Endothelial cell of umbilical vein (primary cell): Measurements from ENCODE around the gene CKAP5. TPM values are rescaled to one million over a fixed set of nuclear protein-coding genes. Genes with fewer than 3 reads are reported as not detected.

Experiments
- BruUV-seq: library from RNA; stranded (reverse); fragments of 400-500 nt; replicated peaks from 2 replicates; lab custom pipeline; 2021; lab: Mats Ljungman, UMichigan
- CTCF ChIA-PET: fragments of 300-600, 350-600 bp; sonication (Branson Sonifier 250); formaldehyde crosslinking; loops from one replicate; lab custom pipeline; 2021; ENCODE audit warnings: antibody characterized with exemption, inconsistent platforms; lab: Charles Lee
- POLR2A ChIA-PET: fragments of 300-600, 350-600 bp; sonication (Branson Sonifier 250); formaldehyde crosslinking; loops from one replicate; lab custom pipeline; 2021; ENCODE audit warnings: antibody characterized with exemption, inconsistent platforms; lab: Charles Lee
- DNase-seq: peaks from one replicate; pipeline ENCODE4 v3.0.0-alpha.2; 2011; ENCODE audit warnings: low read depth, low spot score
- FAIRE-seq: peaks from 2 replicates; lab custom pipeline; 2011; peaks lifted over from hg19 to GRCh38; lab: Jason Lieb, UNC
- H2AFZ ChIP-seq: 2 replicates; pipeline ENCODE4 v1.6.0; 2012; ENCODE audit warnings: low read depth, low read length, control low read depth, inconsistent platforms
- H3K27ac ChIP-seq: 2 replicates; pipeline ENCODE4 v1.5.1; 2011; ENCODE audit warnings: low read depth, mild to moderate bottlenecking, control low read depth, low read length, moderate library complexity; ENCODE audit not compliant: insufficient read depth
- H3K27me3 ChIP-seq, 2 experiments: 2 replicates each; pipeline versions ENCODE4 v1.6.0 to v1.6.1; 2011; ENCODE audit warnings: low read length in 2 of 2, mixed read lengths in 1 of 2; ENCODE audit not compliant: control insufficient read depth in 2 of 2, insufficient read depth in 2 of 2
- H3K36me3 ChIP-seq, 2 experiments: 2 replicates in 1 of 2; 3 replicates in 1 of 2; pipeline ENCODE4 v1.5.1; 2011; ENCODE audit warnings: low read length in 2 of 2, mild to moderate bottlenecking in 1 of 2, moderate library complexity in 1 of 2; ENCODE audit not compliant: control insufficient read depth in 2 of 2, insufficient read depth in 2 of 2; ENCODE audit errors: extremely low read depth in 1 of 2
- H3K4me1 ChIP-seq: 3 replicates; pipeline ENCODE4 v1.5.1; 2011; ENCODE audit warnings: mild to moderate bottlenecking, low read length; ENCODE audit not compliant: control insufficient read depth, insufficient read depth; ENCODE audit errors: extremely low read depth
- H3K4me2 ChIP-seq: 2 replicates; pipeline ENCODE4 v1.6.1; 2011; ENCODE audit warnings: low read length, control low read depth, mixed read lengths; ENCODE audit not compliant: insufficient read depth
- H3K4me3 ChIP-seq, 3 experiments: fragments of 200-600 bp in 1 of 3; sonication (generic), shearing (Covaris generic) in 1 of 3; replicated peaks in 1 of 3; 2 replicates each; pipeline ENCODE4 v1.5.1; 2011 to 2016; ENCODE audit warnings: control low read depth in 3 of 3, low read length in 3 of 3, mild to moderate bottlenecking in 2 of 3, inconsistent platforms in 1 of 3, low read depth in 1 of 3, moderate library complexity in 1 of 3; ENCODE audit not compliant: insufficient read depth in 1 of 3
- H3K79me2 ChIP-seq: 2 replicates; pipeline ENCODE4 v1.6.0; 2012; ENCODE audit warnings: low read length, inconsistent platforms; ENCODE audit not compliant: control insufficient read depth, insufficient read depth
- H3K9ac ChIP-seq: replicated peaks from 2 replicates; pipeline ENCODE3; 2011; ENCODE audit warnings: low read length, control low read depth; ENCODE audit not compliant: insufficient read depth; ENCODE audit errors: extremely low read depth
- H3K9me1 ChIP-seq: replicated peaks from 3 replicates; pipeline ENCODE4 v1.6.0; 2011; ENCODE audit warnings: mild to moderate bottlenecking, low read length; ENCODE audit not compliant: control insufficient read depth, insufficient read depth; ENCODE audit errors: extremely low read depth
- H3K9me3 ChIP-seq: replicated peaks from 2 replicates; pipeline ENCODE4 v1.5.1; 2012; ENCODE audit warnings: low read length, inconsistent platforms; ENCODE audit not compliant: control insufficient read depth, insufficient read depth
- H4K20me1 ChIP-seq: replicated peaks from 2 replicates; pipeline ENCODE3; 2011; ENCODE audit warnings: mild to moderate bottlenecking, low read length; ENCODE audit not compliant: control insufficient read depth, insufficient read depth; ENCODE audit errors: extremely low read depth
- CTCF ChIP-seq, 2 donors: IDR thresholded peaks; 1 replicate in 1 of 2; 2 replicates in 1 of 2; pipeline ENCODE4 v1.5.1; 2011; ENCODE audit warnings: low read length in 2 of 2, mild to moderate bottlenecking in 2 of 2, moderate library complexity in 2 of 2, control low read depth in 1 of 2, inconsistent platforms in 1 of 2, low read depth in 1 of 2; ENCODE audit not compliant: insufficient read depth in 1 of 2; ENCODE audit errors: extremely low read depth in 1 of 2
- EZH2 ChIP-seq: IDR thresholded peaks from 2 replicates; pipeline ENCODE4 v1.6.1; 2012; ENCODE audit warnings: borderline replicate concordance, low read depth, mild to moderate bottlenecking, moderate library complexity, low read length, inconsistent platforms; ENCODE audit not compliant: severe bottlenecking
- FOS ChIP-seq: IDR thresholded peaks from 2 replicates; pipeline ENCODE4 v1.6.1; 2011; ENCODE audit warnings: mild to moderate bottlenecking, low read length, moderate library complexity, borderline replicate concordance; ENCODE audit not compliant: insufficient read depth
- GATA2 ChIP-seq: IDR thresholded peaks from 2 replicates; pipeline ENCODE4 v1.7.0; 2011; ENCODE audit warnings: low read depth, mild to moderate bottlenecking, moderate library complexity, mixed read lengths, low read length; ENCODE audit not compliant: insufficient read length, insufficient read depth
- JUN ChIP-seq: IDR thresholded peaks from 2 replicates; pipeline ENCODE4 v1.6.1; 2011; ENCODE audit warnings: borderline replicate concordance, low read depth; ENCODE audit not compliant: insufficient read length, insufficient read depth
- MYC ChIP-seq: IDR thresholded peaks from one replicate; pipeline ENCODE4 v1.6.1; 2011; ENCODE audit warnings: mild to moderate bottlenecking, low read depth, low read length
- POLR2AphosphoS5 ChIP-seq: IDR thresholded peaks from 2 replicates; pipeline ENCODE4 v1.6.1; 2012; ENCODE audit warnings: low read depth, mild to moderate bottlenecking, control low read depth, low read length, moderate library complexity; ENCODE audit not compliant: insufficient read depth
- dilution Hi-C: fragments of 300-500 bp; cut with MboI; formaldehyde crosslinking; loops from one replicate; pipeline ENCODE4 v1.15.0; 2019; ENCODE audit warnings: low sequenced_read_pairs; ENCODE audit not compliant: extremely low pct_ligation_motif_present
- intact Hi-C: fragments of 100-400 bp; cut with micrococcal nuclease; formaldehyde crosslinking; loops from one replicate; pipeline ENCODE4 v1.10.0; 2022
- polyA plus RNA-seq, 4 experiments: library from polyadenylated mRNA; depleted of rRNA in 3 of 4; stranded (reverse) in 3 of 4; unstranded in 1 of 4; fragments of >200 nt; gene quantifications; 2 replicates each; pipeline versions ENCODE4 v1.2.1 to v1.2.3, GENCODE V29; 2011 to 2012; ENCODE audit warnings: missing spikeins in 1 of 4
- total RNA-seq: library from RNA; stranded (reverse); gene quantifications from 2 replicates; pipeline ENCODE4 v1.2.3, GENCODE V29; 2021

CKAP5 gene
- total and polyA plus RNA-seq, 2 donors (not counting 3 experiments of a cell fraction or from before 2014, with no cell fraction given) = 47.4 to 138 TPM

GRCh38 chr11:46694072-46694471 is 152.0 kb downstream of the CKAP5 start:
- Histone ChIP-seq H2AFZ (no peak overlapping the region), H3K36me3 (peaks cover 4 to 26% of the 10 kb centered on the region in 2 experiments), H3K4me2 (no peak overlapping the region), H3K79me2 (peaks cover 10% of the 10 kb centered on the region), H4K20me1 (no peaks in the 10 kb centered on the region), H3K9ac (no peak overlapping the region), H3K27ac (no peak overlapping the region), H3K4me3 (no peak overlapping the region), H3K9me1 (no peaks in the 10 kb centered on the region), H3K27me3 (no peaks in the 10 kb centered on the region), H3K9me3 (no peaks in the 10 kb centered on the region), H3K4me1 (no peaks in the 10 kb centered on the region)
- intact Hi-C loops = no loop called here
- DNase-seq = no peak
- FAIRE-seq = no peak
- POLR2A ChIA-PET = interaction anchor here (0.6 kb wide), 1 partner anchor 723 kb away, joined by 4 read pairs; no protein-coding TSS in a partner anchor
- dilution Hi-C loops = no loop called here
- TF ChIP-seq GATA2 = no peak
- no peak for TF ChIP-seq CTCF (IDR thresholded peaks at IDR 0.05; ENCODE audit: extremely low read depth in 1 of 2, insufficient read depth in 1 of 2, low read depth in 1 of 2, low read length in 2 of 2)
- no peak for TF ChIP-seq POLR2AphosphoS5
- TF ChIP-seq MYC = no peak
- no peak for TF ChIP-seq EZH2
- no TSS peak for BruUV-seq
- CTCF ChIA-PET = no interaction called here

- no peak overlapping the region for H2AFZ ChIP-seq
- H3K4me2 ChIP-seq = no peak overlapping the region
- intact Hi-C loops = no loop called here
- BruUV-seq = no TSS peak
- H3K4me3 ChIP-seq = no peak overlapping the region
- H3K27me3 ChIP-seq = no peaks in the 10 kb centered on the region
- TF ChIP-seq JUN (no peak), FOS (no peak), MYC (no peak)
- dilution Hi-C loops = no loop called here
- H3K27ac ChIP-seq = no peak overlapping the region
- peaks cover 6% of the 10 kb centered on the region for H3K79me2 ChIP-seq
- H3K4me1 ChIP-seq = no peaks in the 10 kb centered on the region
- peaks cover 4 to 26% of the 10 kb centered on the region in 2 experiments for H3K36me3 ChIP-seq
- H4K20me1 ChIP-seq = no peaks in the 10 kb centered on the region
- no peak overlapping the region for H3K9ac ChIP-seq
- no peak for DNase-seq
- POLR2A ChIA-PET = interaction anchor here (0.7 kb wide), 1 partner anchor 1241 kb away, joined by 3 read pairs; no protein-coding TSS in a partner anchor
- H3K9me3 ChIP-seq = no peaks in the 10 kb centered on the region
- no peaks in the 10 kb centered on the region for H3K9me1 ChIP-seq
- FAIRE-seq = no peak
- CTCF ChIA-PET = no interaction called here
Measured at GRCh38 chr11:46693597-46694012, 152.5 kb downstream of the CKAP5 start.
